Esophagus squamous epithelium (tissue), 5 donors: ENCODE measurements around the gene OR10H3. TPM values are rescaled to one million over a fixed set of nuclear protein-coding genes. Genes with fewer than 3 reads are reported as not detected.
"Not testable (repeated sequence)": the region's sequence is repeated elsewhere in the genome, so short reads cannot be mapped to it uniquely, and the experiment has no call there.

Experiments
- DNase-seq: peaks from one replicate; lab custom pipeline; 2025; lab: John Stamatoyannopoulos, UW
- H3K27ac ChIP-seq, 4 donors: fragments of 200-600 bp; sonication (generic); one replicate each; pipeline ENCODE4 v1.5.1; 2016 to 2019; ENCODE audit warnings: mild to moderate bottlenecking in 1 of 4
- H3K27me3 ChIP-seq, 4 donors: fragments of 200-600 bp; sonication (generic); 1 replicate in 3 of 4; 2 replicates in 1 of 4; pipeline versions ENCODE4 v1.5.1 to v1.6.0; 2017 to 2021; ENCODE audit warnings: antibody characterized with exemption in 1 of 4
- H3K36me3 ChIP-seq, 3 donors: fragments of 200-600 bp; sonication (generic); one replicate each; pipeline ENCODE4 v1.5.1; 2016 to 2019
- H3K4me1 ChIP-seq, 3 donors: fragments of 200-600 bp; sonication (generic); one replicate each; pipeline ENCODE4 v1.5.1; 2017 to 2019
- H3K4me3 ChIP-seq, 4 donors: fragments of 200-600 bp; sonication (generic); 1 replicate in 3 of 4; 2 replicates in 1 of 4; pipeline ENCODE4 v1.5.1; 2016 to 2019; ENCODE audit warnings: mild to moderate bottlenecking in 2 of 4, moderate library complexity in 1 of 4
- H3K9me3 ChIP-seq, 3 donors: fragments of 200-600 bp; sonication (generic); one replicate each; pipeline ENCODE4 v1.5.1; 2016 to 2019
- POLR2A ChIP-seq, 4 donors: fragments of 450-650 bp; IDR thresholded peaks; one replicate each; pipeline ENCODE4 v1.6.1; 2017; ENCODE audit warnings: antibody characterized with exemption in 4 of 4, mild to moderate bottlenecking in 4 of 4, moderate library complexity in 3 of 4
- WGBS, 2 donors: methylation state at CpG; one replicate each; pipeline ENCODE4 v1.1.5; 2018; 5-methylcytosine and 5-hydroxymethylcytosine counted together
- intact Hi-C: fragments of 100-400 bp; cut with DNase I; formaldehyde crosslinking; loops from one replicate; pipeline ENCODE4 v1.15.0; 2022
- total RNA-seq, 4 donors: library from RNA; depleted of rRNA; stranded (reverse); fragments of >200 nt; gene quantifications; one replicate each; pipeline ENCODE4 v1.1.0, GENCODE V29; 2016
- TF ChIP-seq, protein P1 (sequence below), 6 experiments: fragments of 450-650 bp in 4 of 6; fragments of 200-600 bp in 2 of 6; sonication (generic) in 2 of 6; IDR thresholded peaks; one replicate each; pipeline ENCODE4 v1.5.1; 2016 to 2019; ENCODE audit warnings: antibody characterized with exemption in 6 of 6, mild to moderate bottlenecking in 4 of 6, moderate library complexity in 4 of 6
- donor health status: DM: yes; HTN: yes; CAD: no.

Gene OR10H3
- total RNA-seq, 4 donors from 2014 or later, result not detected

DNA sequence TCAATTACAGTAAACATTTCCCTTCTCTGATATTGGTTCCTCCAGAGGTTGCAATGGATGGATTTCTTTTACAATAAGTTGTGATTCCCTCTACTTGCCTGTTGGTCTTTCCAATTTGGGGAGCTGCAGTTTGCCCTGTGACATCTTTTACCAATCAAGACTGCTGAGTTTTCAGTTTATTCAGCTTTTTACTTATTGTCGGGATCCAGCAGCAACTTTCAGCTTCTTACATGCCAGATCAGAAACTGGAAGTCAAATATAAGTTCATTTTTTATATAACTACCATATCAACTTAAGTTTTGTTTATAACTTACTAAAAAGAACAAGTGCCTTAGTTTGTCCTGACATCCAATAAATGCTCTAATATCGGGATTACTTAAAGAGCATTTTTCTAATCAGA, 10.5 kb downstream of the OR10H3 start:
- intact Hi-C loops, result no loop called here
- Histone ChIP-seq H3K36me3 (no peaks in the 10 kb centered on the region), H3K9me3 (no peaks in the 10 kb centered on the region), H3K4me1 (no peaks in the 10 kb centered on the region), H3K27ac (no peak overlapping the region), H3K27me3 (peaks cover 0 to 69% (median 0%) of the 10 kb centered on the region in 4 donors), H3K4me3 (no peak overlapping the region)
- TF ChIP-seq, protein P1, sequence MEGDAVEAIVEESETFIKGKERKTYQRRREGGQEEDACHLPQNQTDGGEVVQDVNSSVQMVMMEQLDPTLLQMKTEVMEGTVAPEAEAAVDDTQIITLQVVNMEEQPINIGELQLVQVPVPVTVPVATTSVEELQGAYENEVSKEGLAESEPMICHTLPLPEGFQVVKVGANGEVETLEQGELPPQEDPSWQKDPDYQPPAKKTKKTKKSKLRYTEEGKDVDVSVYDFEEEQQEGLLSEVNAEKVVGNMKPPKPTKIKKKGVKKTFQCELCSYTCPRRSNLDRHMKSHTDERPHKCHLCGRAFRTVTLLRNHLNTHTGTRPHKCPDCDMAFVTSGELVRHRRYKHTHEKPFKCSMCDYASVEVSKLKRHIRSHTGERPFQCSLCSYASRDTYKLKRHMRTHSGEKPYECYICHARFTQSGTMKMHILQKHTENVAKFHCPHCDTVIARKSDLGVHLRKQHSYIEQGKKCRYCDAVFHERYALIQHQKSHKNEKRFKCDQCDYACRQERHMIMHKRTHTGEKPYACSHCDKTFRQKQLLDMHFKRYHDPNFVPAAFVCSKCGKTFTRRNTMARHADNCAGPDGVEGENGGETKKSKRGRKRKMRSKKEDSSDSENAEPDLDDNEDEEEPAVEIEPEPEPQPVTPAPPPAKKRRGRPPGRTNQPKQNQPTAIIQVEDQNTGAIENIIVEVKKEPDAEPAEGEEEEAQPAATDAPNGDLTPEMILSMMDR (IDR thresholded peaks at IDR 0.05), result no peak
- DNase-seq, result no peak
- 70 to 74% methylated on average over 2 of the region's 2 CpGs for WGBS, 2 donors

DNA sequence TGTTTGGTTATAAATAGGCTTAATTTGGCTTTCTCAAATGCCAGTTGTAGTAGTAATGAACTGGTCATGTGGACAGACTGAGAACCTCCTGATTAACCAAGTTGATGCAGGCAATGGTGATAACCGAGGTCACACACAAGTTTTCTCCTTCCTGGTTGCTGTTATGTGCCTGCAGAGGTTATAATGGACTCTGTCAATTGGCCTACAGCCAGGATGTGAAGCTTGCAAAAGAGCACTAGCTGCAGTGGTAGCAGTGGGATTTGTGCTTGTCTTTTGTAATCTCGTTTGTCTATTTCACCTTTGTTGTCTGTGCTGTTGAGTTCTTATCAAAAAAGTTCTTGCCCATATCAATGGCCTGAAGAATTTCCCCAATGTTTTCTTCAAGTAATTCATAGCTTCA, 20.6 kb downstream of the OR10H3 start:
- 60 to 69% methylated on average over 2 of the region's 2 CpGs for WGBS, 2 donors
- H3K27me3 ChIP-seq, result peaks cover 0 to 76% (median 0%) of the 10 kb centered on the region in 4 donors

DNA sequence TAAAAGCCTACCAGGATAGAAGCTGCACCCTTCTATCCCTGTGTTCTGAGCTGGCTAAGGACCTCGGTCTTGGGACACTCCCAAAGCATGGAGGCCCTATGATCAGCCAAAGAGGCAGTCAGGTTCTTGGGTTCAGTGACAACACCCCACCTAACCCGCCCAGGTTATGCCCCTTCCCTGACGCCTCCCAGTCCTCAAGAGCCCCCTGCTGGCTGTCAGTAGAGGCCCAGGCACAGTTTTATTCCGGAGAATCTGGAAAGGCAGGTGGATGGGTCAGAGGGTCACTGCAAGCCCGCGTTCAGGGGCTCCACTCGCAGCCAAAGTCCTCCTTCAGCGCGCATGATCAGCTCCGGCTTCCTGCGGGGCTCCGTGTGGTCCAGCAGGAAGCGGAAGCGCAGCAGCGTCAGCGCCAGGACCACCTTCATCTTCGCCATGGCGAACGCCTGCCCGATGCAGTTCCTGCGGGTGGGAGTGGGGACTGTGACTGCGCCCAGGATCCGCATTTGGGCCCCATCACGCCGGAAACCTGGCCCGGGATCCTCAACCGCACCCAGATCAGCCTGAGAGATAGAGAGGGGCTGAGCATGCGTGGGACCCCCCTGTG, 22.3 kb downstream of the OR10H3 start:
- no peak for DNase-seq
- H3K9me3 ChIP-seq, result no peaks in the 10 kb centered on the region
- no peak for TF ChIP-seq POLR2A (IDR thresholded peaks at IDR 0.05)
- TF ChIP-seq, protein P1 (IDR thresholded peaks at IDR 0.05), result peak in 5 of 6 experiments; percentile 19 to 53 (median 28)
- no peaks in the 10 kb centered on the region for H3K4me1 ChIP-seq
- no peak overlapping the region for H3K4me3 ChIP-seq
- H3K27me3 ChIP-seq, result peaks cover 0 to 62% (median 0%) of the 10 kb centered on the region in 4 donors
- no peaks in the 10 kb centered on the region for H3K36me3 ChIP-seq
- intact Hi-C loops, result no loop called here
- H3K27ac ChIP-seq, result no peak overlapping the region
- 8 to 53% methylated on average over 2 to 17 of the region's 28 CpGs for WGBS, 2 donors

More for the DNA sequence above, 20.6 kb downstream of the OR10H3 start:
- no peaks in the 10 kb centered on the region for H3K4me1 ChIP-seq
- TF ChIP-seq, protein P1 (IDR thresholded peaks at IDR 0.05), result no peak
- no peak for TF ChIP-seq POLR2A (IDR thresholded peaks at IDR 0.05)
- H3K27ac ChIP-seq, result no peak overlapping the region
- no peaks in the 10 kb centered on the region for H3K36me3 ChIP-seq
- H3K4me3 ChIP-seq, result no peak overlapping the region
- intact Hi-C loops, result no loop called here
- no peak for DNase-seq
- H3K9me3 ChIP-seq, result no peaks in the 10 kb centered on the region

DNA sequence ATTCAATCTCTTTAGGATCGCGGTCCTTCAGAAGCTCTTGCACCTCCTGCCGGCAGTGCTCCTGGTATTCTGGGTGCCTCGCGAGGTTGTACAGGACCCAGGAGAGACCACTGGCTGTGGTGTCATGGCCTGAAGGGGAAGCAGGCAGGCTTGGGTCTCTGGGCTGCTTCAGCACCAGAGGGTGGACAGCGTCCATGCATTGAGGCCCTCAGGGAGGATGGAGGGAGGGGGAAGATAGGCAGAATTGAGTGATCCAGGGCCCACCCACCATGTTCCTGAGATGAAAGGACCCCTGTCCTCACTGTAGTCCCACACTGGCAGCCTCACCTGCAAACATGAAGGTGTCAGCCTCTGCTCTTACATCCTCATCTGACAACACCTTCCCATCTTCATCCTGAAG, 31.8 kb downstream of the OR10H3 start:
- WGBS, 2 donors, result 53% methylated on average over 2 of the region's 6 CpGs; no CpG with 5 or more reads in 1 of the 2 donors
- Histone ChIP-seq H3K9me3 (no peaks in the 10 kb centered on the region), H3K27me3 (peaks cover 0 to 19% (median 0%) of the 10 kb centered on the region in 4 donors), H3K4me3 (no peak overlapping the region), H3K4me1 (no peaks in the 10 kb centered on the region), H3K27ac (no peak overlapping the region), H3K36me3 (no peaks in the 10 kb centered on the region)
- TF ChIP-seq, protein P1 (IDR thresholded peaks at IDR 0.05), result no peak
- TF ChIP-seq POLR2A (IDR thresholded peaks at IDR 0.05), result no peak
- no peak for DNase-seq
- intact Hi-C loops, result no loop called here

DNA sequence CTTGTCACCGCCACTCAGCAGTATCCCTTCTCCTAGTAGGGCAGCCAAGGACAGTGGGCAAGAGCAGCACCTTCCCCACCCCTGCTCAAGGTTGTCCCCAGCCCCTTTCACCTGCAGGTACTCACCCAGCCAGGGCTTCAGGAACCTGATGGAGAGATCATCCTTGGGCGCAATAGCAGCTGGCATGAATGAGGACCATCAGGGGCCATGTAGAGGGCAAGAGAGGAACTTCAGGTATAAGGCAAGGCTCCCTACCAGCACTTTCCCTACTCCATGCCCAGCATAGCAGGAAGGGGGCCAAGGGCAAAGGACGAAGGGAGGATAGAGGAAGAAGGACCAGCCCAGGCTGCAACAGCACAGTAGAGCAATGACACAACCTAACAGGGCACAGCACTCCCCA, 36.4 kb downstream of the OR10H3 start:
- H3K9me3 ChIP-seq, H3K27me3 ChIP-seq, intact Hi-C loops, H3K4me3 ChIP-seq, H3K36me3 ChIP-seq, H3K27ac ChIP-seq, H3K4me1 ChIP-seq, DNase-seq: not testable (repeated sequence)
- WGBS, 2 donors, result 74 to 82% methylated on average over 3 of the region's 3 CpGs
